BE2C (cell line): ENCODE measurements around the gene OR2T2. TPM values are rescaled to one million over a fixed set of nuclear protein-coding genes. Genes with fewer than 3 reads are reported as not detected.
"Not testable (repeated sequence)": the region's sequence is repeated elsewhere in the genome, so short reads cannot be mapped to it uniquely, and the experiment has no call there.

Source experiments
- DNase-seq: peaks from one replicate; pipeline ENCODE4 v3.0.0-alpha.2; 2020
- H3K27me3 ChIP-seq: fragments of 250-450 bp; sonication (Bioruptor Pico); 2 replicates; pipeline ENCODE4 v1.5.1; 2020; ENCODE audit warnings: mild to moderate bottlenecking
- H3K36me3 ChIP-seq: fragments of 250-450 bp; sonication (Bioruptor Pico); 2 replicates; pipeline ENCODE4 v1.5.1; 2020; ENCODE audit warnings: mild to moderate bottlenecking
- H3K4me1 ChIP-seq: fragments of 250-450 bp; sonication (Bioruptor Pico); 2 replicates; pipeline ENCODE4 v1.5.1; 2020
- H3K4me3 ChIP-seq: 2 replicates; pipeline ENCODE4 v1.5.1; 2011; ENCODE audit warnings: low read depth, low read length
- H3K9me3 ChIP-seq: fragments of 250-450 bp; sonication (Bioruptor Pico); 2 replicates; pipeline ENCODE4 v1.5.1; 2020
- CTCF ChIP-seq: IDR thresholded peaks from 2 replicates; pipeline ENCODE4 v1.5.1; 2012; ENCODE audit warnings: mild to moderate bottlenecking, low read depth, low read length
- polyA plus RNA-seq: library from polyadenylated mRNA; unstranded; fragments of >200 nt; gene quantifications from one replicate; pipeline ENCODE4 v1.2.1, GENCODE V29; 2012; ENCODE audit warnings: low read depth, missing spikeins; ENCODE audit not compliant: insufficient read length, insufficient read depth

The OR2T2 gene
- not detected for polyA plus RNA-seq

- H3K4me3 ChIP-seq: not testable (repeated sequence)
Observed at GRCh38 chr1:248445399-248445798, at the start of gene OR2T2. OR2T2 (plus strand) TSS chr1:248445637; CDS start chr1:248452798, 7,161 bp downstream.

GRCh38 chr1:248402748-248403147, 42.7 kb upstream of the OR2T2 start, which contains the start of gene OR2T1:
OR2T1 (plus strand) TSS chr1:248403048; CDS start chr1:248406148, 3,100 bp downstream.
- no peaks in the 10 kb centered on the region for H3K4me1 ChIP-seq
- H3K9me3 ChIP-seq: peaks cover 3% of the 10 kb centered on the region
- no peak for DNase-seq
- TF ChIP-seq CTCF: no peak
- no peaks in the 10 kb centered on the region for H3K36me3 ChIP-seq
- H3K27me3 ChIP-seq: no peaks in the 10 kb centered on the region
- H3K4me3 ChIP-seq: no peak within 1 kb of the TSS

More at GRCh38 chr1:248445399-248445798, at the start of gene OR2T2:
- not testable (repeated sequence) for H3K36me3 ChIP-seq, DNase-seq, H3K9me3 ChIP-seq, H3K27me3 ChIP-seq, H3K4me1 ChIP-seq

- Histone ChIP-seq H3K9me3 (peaks cover 3% of the 10 kb centered on the region), H3K4me3 (no peak overlapping the region), H3K36me3 (no peaks in the 10 kb centered on the region), H3K27me3 (no peaks in the 10 kb centered on the region), H3K4me1 (no peaks in the 10 kb centered on the region)
- TF ChIP-seq CTCF: peak; percentile 28; the same call in 1 of the 2 replicates
- DNase-seq: no peak
Observed at GRCh38 chr1:248404024-248404423, 41.4 kb upstream of the OR2T2 start.

- Histone ChIP-seq H3K4me1 (no peaks in the 10 kb centered on the region), H3K36me3 (no peaks in the 10 kb centered on the region), H3K4me3 (no peak overlapping the region), H3K27me3 (no peaks in the 10 kb centered on the region), H3K9me3 (no peaks in the 10 kb centered on the region)
- TF ChIP-seq CTCF: no peak
- no peak for DNase-seq
Observed at GRCh38 chr1:248406721-248407692, 38.4 kb upstream of the OR2T2 start.

GRCh38 chr1:248416226-248416625, 29.2 kb upstream of the OR2T2 start:
- no peaks in the 10 kb centered on the region for H3K36me3 ChIP-seq
- no peaks in the 10 kb centered on the region; the same call in 1 of the 2 replicates for H3K9me3 ChIP-seq
- no peak overlapping the region for H3K4me3 ChIP-seq
- H3K4me1 ChIP-seq: no peaks in the 10 kb centered on the region
- no peak for TF ChIP-seq CTCF
- no peaks in the 10 kb centered on the region for H3K27me3 ChIP-seq
- no peak for DNase-seq

GRCh38 chr1:248417854-248418253, 27.6 kb upstream of the OR2T2 start:
- H3K36me3 ChIP-seq: no peaks in the 10 kb centered on the region
- H3K27me3 ChIP-seq: no peaks in the 10 kb centered on the region
- no peak for TF ChIP-seq CTCF
- DNase-seq: no peak
- no peaks in the 10 kb centered on the region; the same call in 1 of the 2 replicates for H3K9me3 ChIP-seq
- no peaks in the 10 kb centered on the region for H3K4me1 ChIP-seq
- no peak overlapping the region for H3K4me3 ChIP-seq
